ENCODE results near the gene ZFAND2B. TPM values are rescaled to one million over a fixed set of nuclear protein-coding genes. Genes with fewer than 3 reads are reported as not detected.

The ZFAND2B gene
- total and polyA plus RNA-seq, 2 donors (not counting 1 experiment from before 2014, with no cell fraction given) = 55.2 to 115 TPM

- H3K79me2 ChIP-seq (ENCODE audit: control insufficient read depth, insufficient read depth, low read length) = peaks cover 6% of the 10 kb centered on the region
- ATAC-seq (ENCODE audit: low read depth) = no peak
- no peak overlapping the region for H3K4me3 ChIP-seq (ENCODE audit: control extremely low read depth in 1 of 5, extremely low read depth in 1 of 5, insufficient read depth in 1 of 5, low read depth in 2 of 5, low read length in 4 of 5)
- H4K20me1 ChIP-seq (ENCODE audit: control insufficient read depth, insufficient read depth, low read length, poor library complexity, severe bottlenecking) = peaks cover 14% of the 10 kb centered on the region
- 58% methylated on average over 11 of the region's 18 CpGs for WGBS (ENCODE audit: insufficient coverage)
- no peak overlapping the region for H2AFZ ChIP-seq (ENCODE audit: insufficient read depth, low read depth, low read length, poor library complexity, severe bottlenecking)
- intact Hi-C loops (cut with micrococcal nuclease) = no loop called here
- H3K9me3 Mint-ChIP-seq (ENCODE audit: insufficient read depth) = no peaks in the 10 kb centered on the region
- ChIA-PET POLR2A (no interaction called here), CTCF (interaction anchor here (0.7 to 7.3 kb wide), 5 partner anchors 18 to 85 kb away, joined by 3 to 65 read pairs (median 52); partner anchors contain the start of genes CNPPD1, NHEJ1 and SLC23A3)
- H3K27me3 ChIP-seq (replicated peaks in 1 of 4; ENCODE audit: control extremely low read depth in 1 of 4, control insufficient read depth in 3 of 4, insufficient read depth in 4 of 4, low read length in 3 of 4) = no peaks in the 10 kb centered on the region
- H3K9me3 ChIP-seq (ENCODE audit: control extremely low read depth in 1 of 3, control insufficient read depth in 2 of 3, insufficient read depth in 1 of 3, low read length in 2 of 3) = no peaks in the 10 kb centered on the region
- H3K27ac Mint-ChIP-seq = peak overlapping the region; percentile 46
- no peak for DNase-seq
- TF ChIP-seq EZH2 (IDR thresholded peaks at IDR 0.05; ENCODE audit: borderline replicate concordance, insufficient read depth, low read depth, low read length, poor library complexity, severe bottlenecking) (no peak), CTCF (IDR thresholded peaks at IDR 0.05) (no peak)
- no peak overlapping the region for H3K4me2 ChIP-seq (replicated peaks; ENCODE audit: low read depth, low read length, poor library complexity, severe bottlenecking)
- H3K9ac ChIP-seq (ENCODE audit: low read length) = no peak overlapping the region
- H3K4me1 Mint-ChIP-seq = peaks cover 28% of the 10 kb centered on the region
- H3K27me3 Mint-ChIP-seq = no peaks in the 10 kb centered on the region
- no peak overlapping the region for H3K4me3 Mint-ChIP-seq
- H3K27ac ChIP-seq (ENCODE audit: low read length in 2 of 2) = no peak overlapping the region
- H3K36me3 ChIP-seq (replicated peaks in 1 of 2; ENCODE audit: control extremely low read depth in 1 of 2, control insufficient read depth in 1 of 2, extremely low read depth in 1 of 2, insufficient read depth in 2 of 2, low read length in 1 of 2) = peaks cover 7 to 24% of the 10 kb centered on the region in 2 experiments
- peaks cover 16 to 23% of the 10 kb centered on the region in 2 donors for H3K4me1 ChIP-seq (ENCODE audit: control insufficient read depth in 2 of 2, insufficient read depth in 2 of 2, low read length in 2 of 2)
Measured at GRCh38 chr2:219209236-219210195, 2.9 kb downstream of the ZFAND2B start.

Data from B cell (primary cell).